Karpas-422 (cell line): ENCODE measurements around the gene RIPOR3. TPM values are rescaled to one million over a fixed set of nuclear protein-coding genes. Genes with fewer than 3 reads are reported as not detected.

Source experiments
- DNase-seq: peaks from one replicate; pipeline ENCODE4 v3.0.0-alpha.2; 2015
- H2AFZ ChIP-seq: fragments of 200-600 bp; sonication (generic); 2 replicates; pipeline ENCODE4 v1.6.1; 2014; ENCODE audit warnings: antibody characterized with exemption, low read length, mixed read lengths
- H3K27ac ChIP-seq: fragments of 200-600 bp; sonication (generic); 2 replicates; pipeline ENCODE4 v1.5.1; 2014; ENCODE audit warnings: mild to moderate bottlenecking, low read length, moderate library complexity
- H3K27me3 ChIP-seq: fragments of 200-600 bp; sonication (generic); 2 replicates; pipeline ENCODE4 v1.6.1; 2014; ENCODE audit warnings: low read length, mixed read lengths
- H3K36me3 ChIP-seq: fragments of 200-600 bp; sonication (generic); 2 replicates; pipeline ENCODE4 v1.6.1; 2014; ENCODE audit warnings: low read length, mixed read lengths; ENCODE audit not compliant: insufficient read depth
- H3K4me1 ChIP-seq: fragments of 200-600 bp; sonication (generic); 2 replicates; pipeline ENCODE4 v1.6.1; 2014; ENCODE audit warnings: mild to moderate bottlenecking, low read length, mixed read lengths
- H3K4me2 ChIP-seq: fragments of 200-600 bp; sonication (generic); 2 replicates; pipeline ENCODE4 v1.6.1; 2014; ENCODE audit warnings: low read length, low read depth, mild to moderate bottlenecking; ENCODE audit not compliant: poor library complexity, severe bottlenecking
- H3K4me3 ChIP-seq: fragments of 200-600 bp; sonication (generic); 2 replicates; pipeline ENCODE4 v1.5.1; 2014; ENCODE audit warnings: mild to moderate bottlenecking, antibody characterized with exemption, low read length, mixed read lengths
- H3K79me2 ChIP-seq: fragments of 200-600 bp; sonication (generic); 2 replicates; pipeline ENCODE4 v1.6.1; 2014; ENCODE audit warnings: mild to moderate bottlenecking, low read length, mixed read lengths
- H3K9ac ChIP-seq: fragments of 200-600 bp; sonication (generic); 2 replicates; pipeline ENCODE4 v1.6.0; 2014; ENCODE audit warnings: low read length
- H3K9me2 ChIP-seq: fragments of 200-600 bp; sonication (generic), shearing (Covaris generic); replicated peaks from 2 replicates; pipeline ENCODE4 v1.6.0; 2014; ENCODE audit warnings: mild to moderate bottlenecking, low read length, moderate library complexity; ENCODE audit not compliant: insufficient read depth
- H3K9me3 ChIP-seq: fragments of 300-700, 200-600 bp; sonication (generic); 2 replicates; pipeline ENCODE4 v1.6.1; 2014; ENCODE audit warnings: low read length, mixed read lengths
- H4K20me1 ChIP-seq: fragments of 200-600 bp; sonication (generic); 2 replicates; pipeline ENCODE4 v1.6.1; 2014; ENCODE audit warnings: mild to moderate bottlenecking, antibody characterized with exemption, low read length, low read depth; ENCODE audit not compliant: insufficient read depth
- total RNA-seq: library from RNA; depleted of rRNA; stranded (reverse); fragments of >200 nt; shearing (Covaris generic); gene quantifications from 2 replicates; pipeline ENCODE4 v1.2.3, GENCODE V29; 2014; ENCODE audit warnings: low replicate concordance; rRNA removed

RIPOR3 gene, protein sequence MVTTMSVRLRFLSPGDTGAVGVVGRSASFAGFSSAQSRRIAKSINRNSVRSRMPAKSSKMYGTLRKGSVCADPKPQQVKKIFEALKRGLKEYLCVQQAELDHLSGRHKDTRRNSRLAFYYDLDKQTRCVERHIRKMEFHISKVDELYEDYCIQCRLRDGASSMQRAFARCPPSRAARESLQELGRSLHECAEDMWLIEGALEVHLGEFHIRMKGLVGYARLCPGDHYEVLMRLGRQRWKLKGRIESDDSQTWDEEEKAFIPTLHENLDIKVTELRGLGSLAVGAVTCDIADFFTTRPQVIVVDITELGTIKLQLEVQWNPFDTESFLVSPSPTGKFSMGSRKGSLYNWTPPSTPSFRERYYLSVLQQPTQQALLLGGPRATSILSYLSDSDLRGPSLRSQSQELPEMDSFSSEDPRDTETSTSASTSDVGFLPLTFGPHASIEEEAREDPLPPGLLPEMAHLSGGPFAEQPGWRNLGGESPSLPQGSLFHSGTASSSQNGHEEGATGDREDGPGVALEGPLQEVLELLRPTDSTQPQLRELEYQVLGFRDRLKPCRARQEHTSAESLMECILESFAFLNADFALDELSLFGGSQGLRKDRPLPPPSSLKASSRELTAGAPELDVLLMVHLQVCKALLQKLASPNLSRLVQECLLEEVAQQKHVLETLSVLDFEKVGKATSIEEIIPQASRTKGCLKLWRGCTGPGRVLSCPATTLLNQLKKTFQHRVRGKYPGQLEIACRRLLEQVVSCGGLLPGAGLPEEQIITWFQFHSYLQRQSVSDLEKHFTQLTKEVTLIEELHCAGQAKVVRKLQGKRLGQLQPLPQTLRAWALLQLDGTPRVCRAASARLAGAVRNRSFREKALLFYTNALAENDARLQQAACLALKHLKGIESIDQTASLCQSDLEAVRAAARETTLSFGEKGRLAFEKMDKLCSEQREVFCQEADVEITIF
- not detected in 2 replicates for total RNA-seq

DNA sequence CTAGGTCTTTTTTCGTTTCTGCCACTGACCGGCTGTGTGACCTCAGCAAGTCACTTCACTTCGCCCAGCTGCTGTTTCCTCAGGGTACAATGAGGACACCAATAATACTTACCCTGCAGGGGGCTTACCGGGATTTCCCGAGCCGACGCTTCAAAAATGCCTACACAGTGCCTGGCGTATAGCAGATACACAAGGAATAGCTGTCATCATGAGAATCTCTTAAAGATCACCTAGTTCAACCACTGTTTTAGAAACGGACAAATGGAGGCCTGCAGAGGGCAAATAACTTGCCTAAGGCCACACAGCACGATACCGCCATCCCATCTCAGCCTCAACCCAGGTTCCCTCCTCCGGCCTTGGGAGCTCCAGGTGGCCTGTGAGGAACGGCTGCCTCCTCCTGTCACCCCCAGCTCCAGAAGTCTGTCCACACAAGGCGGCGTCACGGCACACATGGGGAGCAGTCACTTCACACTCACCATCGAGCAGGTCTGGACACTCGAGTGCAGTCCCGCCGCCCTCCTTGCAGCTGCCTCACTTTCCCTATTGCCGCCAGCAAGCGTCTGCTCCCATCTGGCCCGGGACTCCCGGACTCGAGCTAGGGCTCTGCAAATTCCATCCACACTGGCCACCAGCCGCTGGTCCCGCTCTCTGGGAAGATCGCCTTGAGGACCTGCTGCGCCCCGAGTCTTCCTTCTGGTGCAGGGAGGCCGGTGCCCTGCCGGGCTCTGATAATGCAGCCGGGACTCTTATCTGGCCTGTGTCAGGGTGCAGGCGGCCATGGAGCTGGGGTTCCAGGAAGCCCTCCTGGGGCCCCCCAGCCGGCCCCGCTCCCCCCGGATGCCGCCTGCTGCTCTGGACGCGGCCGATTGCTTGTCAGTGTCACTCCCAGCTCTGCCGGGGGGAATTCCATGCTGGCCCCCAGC is at the start of gene RIPOR3:
RIPOR3 (minus strand) TSS at position 893 of the 923 bp plus-strand sequence; CDS start at position 479, 414 bp downstream.
- no peaks in the 10 kb centered on the region for H3K9me2 ChIP-seq
- H3K4me3 ChIP-seq, result no peak within 1 kb of the TSS
- no peak for DNase-seq
- no peaks in the 10 kb centered on the region for H3K36me3 ChIP-seq
- peaks cover 7% of the 10 kb centered on the region for H3K4me1 ChIP-seq
- H3K9me3 ChIP-seq, result no peaks in the 10 kb centered on the region
- no peaks in the 10 kb centered on the region for H3K79me2 ChIP-seq
- H3K27me3 ChIP-seq, result no peaks in the 10 kb centered on the region
- H3K9ac ChIP-seq, result no peak within 1 kb of the TSS
- no peaks in the 10 kb centered on the region for H4K20me1 ChIP-seq
- no peak within 1 kb of the TSS for H3K27ac ChIP-seq
- no peak within 1 kb of the TSS for H2AFZ ChIP-seq
- H3K4me2 ChIP-seq, result no peak within 1 kb of the TSS

DNA sequence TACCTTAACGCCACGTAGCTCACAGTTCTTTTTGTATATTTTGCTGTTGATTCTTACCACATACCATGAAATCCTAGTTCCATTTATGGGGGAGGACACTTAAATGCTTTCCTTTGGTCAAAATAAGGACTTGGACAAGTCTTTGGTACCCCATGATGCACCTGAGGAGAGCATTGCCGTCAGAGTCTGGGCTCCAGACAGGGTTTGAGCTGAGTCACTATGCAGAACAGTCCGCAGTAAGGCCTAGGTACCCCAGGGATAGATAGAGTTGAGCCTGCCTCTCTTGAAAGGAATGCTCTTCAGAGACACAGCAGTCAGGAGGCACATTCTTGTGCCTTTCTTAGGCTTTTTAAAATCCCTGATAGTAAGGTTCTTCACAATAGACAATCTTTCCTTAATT is 46.0 kb upstream of the RIPOR3 start:
- Histone ChIP-seq H3K9ac (no peak overlapping the region), H2AFZ (no peak overlapping the region), H3K4me3 (no peak overlapping the region), H3K9me2 (no peaks in the 10 kb centered on the region), H3K4me1 (peaks cover 15% of the 10 kb centered on the region), H3K4me2 (no peak overlapping the region), H3K36me3 (no peaks in the 10 kb centered on the region), H3K27ac (no peak overlapping the region), H3K79me2 (peaks cover 73% of the 10 kb centered on the region), H4K20me1 (no peaks in the 10 kb centered on the region), H3K9me3 (no peaks in the 10 kb centered on the region), H3K27me3 (no peaks in the 10 kb centered on the region)
- DNase-seq, result no peak

DNA sequence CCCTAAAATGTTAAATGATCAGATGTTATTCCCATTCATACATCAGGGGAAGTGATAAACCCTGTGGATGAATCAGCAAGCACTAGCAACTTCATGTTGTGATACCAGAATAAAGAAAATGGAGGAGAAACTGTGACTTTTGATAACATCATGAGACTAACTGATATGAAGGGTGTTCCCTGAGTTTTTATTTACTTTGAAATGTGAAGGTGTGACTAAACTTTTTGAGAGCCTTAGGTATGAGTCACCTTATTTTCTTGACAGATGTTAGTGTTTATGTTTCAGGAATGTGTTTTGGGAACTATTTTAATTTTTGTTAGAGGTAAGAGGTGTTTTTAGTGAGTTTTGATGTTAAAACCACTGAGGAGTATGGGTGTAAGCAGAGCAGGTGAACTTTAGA is 44.5 kb upstream of the RIPOR3 start:
- H3K9ac ChIP-seq, result no peak overlapping the region
- no peak overlapping the region for H3K4me2 ChIP-seq
- no peaks in the 10 kb centered on the region for H3K9me3 ChIP-seq
- H4K20me1 ChIP-seq, result no peaks in the 10 kb centered on the region
- no peaks in the 10 kb centered on the region for H3K9me2 ChIP-seq
- no peak overlapping the region for H2AFZ ChIP-seq
- H3K4me1 ChIP-seq, result peaks cover 17% of the 10 kb centered on the region
- H3K4me3 ChIP-seq, result no peak overlapping the region
- H3K36me3 ChIP-seq, result no peaks in the 10 kb centered on the region
- peaks cover 82% of the 10 kb centered on the region for H3K79me2 ChIP-seq
- no peak for DNase-seq
- no peak overlapping the region for H3K27ac ChIP-seq
- no peaks in the 10 kb centered on the region for H3K27me3 ChIP-seq

DNA sequence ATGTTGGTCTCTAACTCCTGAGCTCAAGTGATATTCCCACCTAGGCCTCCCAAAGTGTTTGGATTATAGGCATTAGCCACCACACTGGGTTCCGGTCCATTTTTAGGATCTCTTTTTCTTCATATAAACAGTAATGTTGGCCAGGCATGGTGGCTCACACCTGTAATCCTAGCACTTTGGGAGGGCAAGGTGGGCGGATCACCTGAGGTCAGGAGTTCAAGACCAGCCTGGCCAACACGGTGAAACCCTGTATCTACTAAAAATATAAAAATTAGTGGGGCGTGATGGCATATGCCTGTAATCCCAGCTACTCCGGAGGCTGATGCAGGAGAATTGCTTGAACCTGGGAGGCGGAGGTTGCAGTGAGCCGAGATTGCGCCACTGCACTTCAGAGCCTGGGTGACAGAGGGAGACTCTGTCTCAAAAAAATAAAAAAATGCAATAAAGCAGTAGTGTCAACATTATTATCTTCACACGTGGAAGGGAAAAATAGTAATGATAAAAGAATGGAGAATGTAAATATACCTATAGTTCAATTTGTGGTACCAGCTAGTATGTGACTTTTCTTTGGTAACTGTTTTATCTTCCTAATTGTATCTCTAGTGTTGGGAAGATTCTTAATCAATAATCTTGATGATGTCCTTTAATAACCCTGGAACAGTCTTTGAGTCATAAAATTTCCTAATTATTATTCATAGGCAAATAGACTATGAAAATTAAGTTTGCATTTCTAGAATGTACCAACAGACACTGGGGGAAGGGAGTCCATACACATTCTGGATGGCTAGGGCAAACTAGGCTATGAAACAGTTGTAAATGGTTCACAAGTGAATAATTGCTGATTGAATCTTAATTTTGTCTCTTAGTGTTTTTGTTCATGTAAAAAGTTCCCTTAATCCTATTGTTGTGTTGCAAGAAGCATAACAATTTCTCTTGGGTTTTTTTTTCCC is 43.7 kb upstream of the RIPOR3 start:
- no peaks in the 10 kb centered on the region for H4K20me1 ChIP-seq
- H3K36me3 ChIP-seq, result no peaks in the 10 kb centered on the region
- no peaks in the 10 kb centered on the region for H3K9me2 ChIP-seq
- H3K4me2 ChIP-seq, result no peak overlapping the region
- H3K9me3 ChIP-seq, result no peaks in the 10 kb centered on the region
- peaks cover 25% of the 10 kb centered on the region for H3K4me1 ChIP-seq
- no peak overlapping the region for H2AFZ ChIP-seq
- no peak overlapping the region for H3K9ac ChIP-seq
- H3K27ac ChIP-seq, result no peak overlapping the region
- H3K4me3 ChIP-seq, result no peak overlapping the region
- H3K79me2 ChIP-seq, result peaks cover 78% of the 10 kb centered on the region
- no peaks in the 10 kb centered on the region for H3K27me3 ChIP-seq
- DNase-seq, result no peak

DNA sequence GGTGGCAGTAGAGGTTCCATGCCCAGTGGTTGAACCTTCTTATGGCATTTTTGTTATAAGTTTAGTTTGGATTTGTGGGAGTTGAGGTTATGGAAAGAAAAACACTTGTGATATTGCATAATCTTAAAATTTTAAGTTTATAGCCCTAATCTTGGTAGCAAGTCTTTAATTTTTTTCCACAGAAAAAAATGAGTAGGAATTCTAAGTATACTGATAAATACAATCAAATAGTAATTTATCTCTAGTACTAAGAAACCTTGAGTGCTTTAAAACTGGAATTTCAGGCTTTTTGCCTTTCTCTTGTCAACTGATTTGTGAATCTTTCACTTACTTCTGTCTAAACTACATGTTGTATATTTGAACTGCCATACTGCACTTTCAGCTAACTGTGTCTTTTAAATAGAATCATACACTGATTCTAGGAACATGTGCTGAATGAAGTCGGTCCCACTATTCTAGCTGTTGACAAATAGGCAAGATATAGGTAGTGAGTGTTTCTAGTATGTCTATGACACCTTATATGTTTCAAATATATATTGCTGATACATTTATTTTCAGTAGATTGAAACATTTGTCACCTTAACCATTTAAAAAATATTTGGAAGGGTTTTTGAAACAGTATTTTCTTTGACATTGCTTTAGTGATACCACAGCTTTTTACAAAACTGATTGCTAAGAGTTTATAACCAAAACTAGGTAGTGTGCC is 42.5 kb upstream of the RIPOR3 start:
- H3K9me2 ChIP-seq, result no peaks in the 10 kb centered on the region
- H3K79me2 ChIP-seq, result peaks cover 68% of the 10 kb centered on the region
- no peaks in the 10 kb centered on the region for H3K9me3 ChIP-seq
- H3K27ac ChIP-seq, result no peak overlapping the region
- no peak for DNase-seq
- peaks cover 25% of the 10 kb centered on the region for H3K4me1 ChIP-seq
- no peak overlapping the region for H2AFZ ChIP-seq
- no peak overlapping the region for H3K9ac ChIP-seq
- no peaks in the 10 kb centered on the region for H3K27me3 ChIP-seq
- H3K4me3 ChIP-seq, result no peak overlapping the region
- H4K20me1 ChIP-seq, result no peaks in the 10 kb centered on the region
- no peaks in the 10 kb centered on the region for H3K36me3 ChIP-seq
- H3K4me2 ChIP-seq, result peak overlapping the region; percentile 14

DNA sequence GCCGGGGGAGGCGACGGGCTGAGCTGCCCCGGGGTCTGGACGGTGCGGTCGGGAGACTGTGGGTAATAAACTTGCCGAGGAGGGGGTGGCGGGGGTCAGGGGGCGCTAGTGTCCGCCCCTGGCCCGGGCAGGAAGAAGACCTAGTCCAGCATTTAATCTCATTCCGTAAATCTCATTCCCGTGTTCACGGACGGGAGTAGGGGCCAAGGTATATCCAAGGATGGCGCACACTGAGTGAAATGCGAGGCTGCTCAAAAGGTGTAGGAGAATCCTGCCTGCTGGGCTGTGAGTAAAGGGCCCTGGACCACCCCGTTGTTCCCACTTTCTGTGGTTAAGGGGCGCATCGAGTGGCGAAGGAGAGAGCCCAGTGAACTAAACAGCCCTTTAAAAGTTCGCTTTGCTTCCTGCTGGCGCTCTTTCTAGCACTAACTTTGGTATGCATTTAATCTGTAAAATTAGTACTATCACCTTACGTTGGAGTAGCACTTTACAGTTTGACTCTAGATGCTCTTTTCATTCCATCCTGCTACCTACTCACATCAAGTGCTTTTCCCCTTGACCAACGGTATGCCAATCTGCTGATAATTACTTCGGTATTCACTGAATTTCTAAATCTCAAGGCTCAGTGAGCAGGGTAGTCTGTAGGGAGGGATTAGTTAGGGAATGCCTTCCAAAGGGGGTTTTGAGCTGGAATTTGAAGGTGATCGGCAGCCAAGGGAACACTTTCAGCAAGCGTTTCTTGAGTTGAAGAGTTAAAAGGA is 40.8 kb upstream of the RIPOR3 start:
- Histone ChIP-seq H3K36me3 (no peaks in the 10 kb centered on the region), H3K4me3 (peak overlapping the region; percentile 85), H3K27me3 (peaks cover 2% of the 10 kb centered on the region; the same call in 1 of the 2 replicates), H3K9me2 (no peaks in the 10 kb centered on the region), H3K27ac (peak overlapping the region; percentile 3; the same call in 1 of the 2 replicates), H3K4me1 (peaks cover 25% of the 10 kb centered on the region), H3K9me3 (no peaks in the 10 kb centered on the region), H3K79me2 (peaks cover 54% of the 10 kb centered on the region), H4K20me1 (no peaks in the 10 kb centered on the region), H3K9ac (peak overlapping the region; percentile 94), H2AFZ (peak overlapping the region; percentile 13; the same call in 1 of the 2 replicates), H3K4me2 (peak overlapping the region; percentile 92)
- DNase-seq, result peak; percentile 61
